ENCODE results near the gene MKNK2. TPM values are rescaled to one million over a fixed set of nuclear protein-coding genes. Genes with fewer than 3 reads are reported as not detected.
A peak's percentile ranks its signal among the peaks of the same experiment; 100 is the strongest.

The MKNK2 gene
- polyA plus RNA-seq, 1 donor from 2014 or later, result 27.6 TPM

DNA sequence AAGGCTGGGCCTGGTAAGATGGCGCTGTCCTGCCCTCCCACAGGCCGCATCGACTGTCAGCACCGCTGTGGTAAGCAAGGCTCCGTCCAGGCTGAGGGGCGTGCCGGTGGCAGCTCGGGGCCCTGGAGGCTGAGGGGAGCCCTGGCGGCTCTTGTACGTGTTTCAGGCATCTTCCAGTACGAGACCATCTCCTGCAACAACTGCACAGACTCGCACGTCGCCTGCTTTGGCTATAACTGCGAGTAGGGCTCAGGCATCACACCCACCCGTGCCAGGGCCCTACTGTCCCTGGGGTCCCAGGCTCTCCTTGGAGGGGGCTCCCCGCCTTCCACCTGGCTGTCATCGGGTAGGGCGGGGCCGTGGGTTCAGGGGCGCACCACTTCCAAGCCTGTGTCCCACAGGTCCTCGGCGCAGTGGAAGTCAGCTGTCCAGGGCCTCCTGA, 46.9 kb upstream of the MKNK2 start:
- no peaks in the 10 kb centered on the region for H3K36me3 ChIP-seq (ENCODE audit: insufficient read depth, low read length)
- no peaks in the 10 kb centered on the region for H3K9me2 ChIP-seq (ENCODE audit: insufficient read depth, low read length)
- no peaks in the 10 kb centered on the region for H3F3A ChIP-seq (ENCODE audit: insufficient read depth, low read length, poor library complexity, severe bottlenecking)
- no peak overlapping the region for H3K9ac ChIP-seq (ENCODE audit: low read length)
- no peak overlapping the region for H2AFZ ChIP-seq (ENCODE audit: low read depth, low read length)
- H4K20me1 ChIP-seq (ENCODE audit: insufficient read depth), result no peaks in the 10 kb centered on the region
- H3K27me3 ChIP-seq (ENCODE audit: insufficient read depth, low read depth, low read length), result no peaks in the 10 kb centered on the region
- no peak overlapping the region for H3K27ac ChIP-seq (ENCODE audit: low read length)
- TF ChIP-seq, protein P1, sequence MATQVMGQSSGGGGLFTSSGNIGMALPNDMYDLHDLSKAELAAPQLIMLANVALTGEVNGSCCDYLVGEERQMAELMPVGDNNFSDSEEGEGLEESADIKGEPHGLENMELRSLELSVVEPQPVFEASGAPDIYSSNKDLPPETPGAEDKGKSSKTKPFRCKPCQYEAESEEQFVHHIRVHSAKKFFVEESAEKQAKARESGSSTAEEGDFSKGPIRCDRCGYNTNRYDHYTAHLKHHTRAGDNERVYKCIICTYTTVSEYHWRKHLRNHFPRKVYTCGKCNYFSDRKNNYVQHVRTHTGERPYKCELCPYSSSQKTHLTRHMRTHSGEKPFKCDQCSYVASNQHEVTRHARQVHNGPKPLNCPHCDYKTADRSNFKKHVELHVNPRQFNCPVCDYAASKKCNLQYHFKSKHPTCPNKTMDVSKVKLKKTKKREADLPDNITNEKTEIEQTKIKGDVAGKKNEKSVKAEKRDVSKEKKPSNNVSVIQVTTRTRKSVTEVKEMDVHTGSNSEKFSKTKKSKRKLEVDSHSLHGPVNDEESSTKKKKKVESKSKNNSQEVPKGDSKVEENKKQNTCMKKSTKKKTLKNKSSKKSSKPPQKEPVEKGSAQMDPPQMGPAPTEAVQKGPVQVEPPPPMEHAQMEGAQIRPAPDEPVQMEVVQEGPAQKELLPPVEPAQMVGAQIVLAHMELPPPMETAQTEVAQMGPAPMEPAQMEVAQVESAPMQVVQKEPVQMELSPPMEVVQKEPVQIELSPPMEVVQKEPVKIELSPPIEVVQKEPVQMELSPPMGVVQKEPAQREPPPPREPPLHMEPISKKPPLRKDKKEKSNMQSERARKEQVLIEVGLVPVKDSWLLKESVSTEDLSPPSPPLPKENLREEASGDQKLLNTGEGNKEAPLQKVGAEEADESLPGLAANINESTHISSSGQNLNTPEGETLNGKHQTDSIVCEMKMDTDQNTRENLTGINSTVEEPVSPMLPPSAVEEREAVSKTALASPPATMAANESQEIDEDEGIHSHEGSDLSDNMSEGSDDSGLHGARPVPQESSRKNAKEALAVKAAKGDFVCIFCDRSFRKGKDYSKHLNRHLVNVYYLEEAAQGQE (IDR thresholded peaks at IDR 0.05; ENCODE audit: borderline replicate concordance), result no peak
- TF ChIP-seq EZH2 (IDR thresholded peaks at IDR 0.05; ENCODE audit: borderline replicate concordance, insufficient read depth, low read length, poor library complexity, severe bottlenecking), result no peak
- no peak for TF ChIP-seq MXI1 (conservative IDR thresholded peaks at IDR 0.05; ENCODE audit: poor library complexity, severe bottlenecking)
- TF ChIP-seq EP300 (conservative IDR thresholded peaks at IDR 0.05; ENCODE audit: poor library complexity, severe bottlenecking), result no peak
- no peak for TF ChIP-seq POLR2AphosphoS5 (IDR thresholded peaks at IDR 0.05)
- no peak for TF ChIP-seq TAF1 (IDR thresholded peaks at IDR 0.05; ENCODE audit: low read depth)
- no peak for TF ChIP-seq RAD21 (conservative IDR thresholded peaks at IDR 0.05)
- TF ChIP-seq, protein P2, sequence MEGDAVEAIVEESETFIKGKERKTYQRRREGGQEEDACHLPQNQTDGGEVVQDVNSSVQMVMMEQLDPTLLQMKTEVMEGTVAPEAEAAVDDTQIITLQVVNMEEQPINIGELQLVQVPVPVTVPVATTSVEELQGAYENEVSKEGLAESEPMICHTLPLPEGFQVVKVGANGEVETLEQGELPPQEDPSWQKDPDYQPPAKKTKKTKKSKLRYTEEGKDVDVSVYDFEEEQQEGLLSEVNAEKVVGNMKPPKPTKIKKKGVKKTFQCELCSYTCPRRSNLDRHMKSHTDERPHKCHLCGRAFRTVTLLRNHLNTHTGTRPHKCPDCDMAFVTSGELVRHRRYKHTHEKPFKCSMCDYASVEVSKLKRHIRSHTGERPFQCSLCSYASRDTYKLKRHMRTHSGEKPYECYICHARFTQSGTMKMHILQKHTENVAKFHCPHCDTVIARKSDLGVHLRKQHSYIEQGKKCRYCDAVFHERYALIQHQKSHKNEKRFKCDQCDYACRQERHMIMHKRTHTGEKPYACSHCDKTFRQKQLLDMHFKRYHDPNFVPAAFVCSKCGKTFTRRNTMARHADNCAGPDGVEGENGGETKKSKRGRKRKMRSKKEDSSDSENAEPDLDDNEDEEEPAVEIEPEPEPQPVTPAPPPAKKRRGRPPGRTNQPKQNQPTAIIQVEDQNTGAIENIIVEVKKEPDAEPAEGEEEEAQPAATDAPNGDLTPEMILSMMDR (IDR thresholded peaks at IDR 0.05; ENCODE audit: poor library complexity, severe bottlenecking), result no peak
- no peak for TF ChIP-seq SMC3 (conservative IDR thresholded peaks at IDR 0.05; ENCODE audit: poor library complexity)
- peaks cover 16% of the 10 kb centered on the region for H3K79me2 ChIP-seq (replicated peaks; ENCODE audit: insufficient read depth, low read length)
- no peak overlapping the region for H3K4me3 ChIP-seq (ENCODE audit: low read length)
- no peaks in the 10 kb centered on the region for H3K9me3 ChIP-seq (ENCODE audit: low read length)
- no peak overlapping the region for H3K4me2 ChIP-seq (ENCODE audit: low read length)

- no peak for TF ChIP-seq MXI1 (conservative IDR thresholded peaks at IDR 0.05; ENCODE audit: poor library complexity, severe bottlenecking)
- TF ChIP-seq, protein P2 (IDR thresholded peaks at IDR 0.05; ENCODE audit: poor library complexity, severe bottlenecking), result peak; percentile 15
- TF ChIP-seq TAF1 (IDR thresholded peaks at IDR 0.05; ENCODE audit: low read depth), result no peak
- TF ChIP-seq RAD21 (conservative IDR thresholded peaks at IDR 0.05), result no peak
- no peak for TF ChIP-seq POLR2AphosphoS5 (IDR thresholded peaks at IDR 0.05)
- TF ChIP-seq, protein P1 (IDR thresholded peaks at IDR 0.05; ENCODE audit: borderline replicate concordance), result no peak
- TF ChIP-seq SMC3 (conservative IDR thresholded peaks at IDR 0.05; ENCODE audit: poor library complexity), result no peak
- no peaks in the 10 kb centered on the region for H3F3A ChIP-seq (ENCODE audit: insufficient read depth, low read length, poor library complexity, severe bottlenecking)
- H3K9me3 ChIP-seq (ENCODE audit: low read length), result no peaks in the 10 kb centered on the region
- H3K79me2 ChIP-seq (replicated peaks; ENCODE audit: insufficient read depth, low read length), result peaks cover 16% of the 10 kb centered on the region
- no peak overlapping the region for H3K9ac ChIP-seq (ENCODE audit: low read length)
- no peak overlapping the region for H2AFZ ChIP-seq (ENCODE audit: low read depth, low read length)
- H4K20me1 ChIP-seq (ENCODE audit: insufficient read depth), result no peaks in the 10 kb centered on the region
- H3K4me2 ChIP-seq (ENCODE audit: low read length), result no peak overlapping the region
- H3K36me3 ChIP-seq (ENCODE audit: insufficient read depth, low read length), result no peaks in the 10 kb centered on the region
- H3K27me3 ChIP-seq (ENCODE audit: insufficient read depth, low read depth, low read length), result no peaks in the 10 kb centered on the region
- H3K9me2 ChIP-seq (ENCODE audit: insufficient read depth, low read length), result no peaks in the 10 kb centered on the region
- peak overlapping the region; percentile 78 for H3K4me3 ChIP-seq (ENCODE audit: low read length)
- no peak overlapping the region for H3K27ac ChIP-seq (ENCODE audit: low read length)
These were observed 46.3 kb upstream of the MKNK2 start for GRCh38 chr19:2097203-2097885.
